CD4-positive, alpha-beta T cell treated with Interleukin-12 subunit alpha and Interleukin-12 subunit beta, for 1 hour (primary cell): ENCODE results near the gene ARHGAP44.

Experiments used
- DNase-seq: peaks from one replicate; pipeline ENCODE4 v3.0.0-alpha.2; 2020

The ARHGAP44 gene

DNA sequence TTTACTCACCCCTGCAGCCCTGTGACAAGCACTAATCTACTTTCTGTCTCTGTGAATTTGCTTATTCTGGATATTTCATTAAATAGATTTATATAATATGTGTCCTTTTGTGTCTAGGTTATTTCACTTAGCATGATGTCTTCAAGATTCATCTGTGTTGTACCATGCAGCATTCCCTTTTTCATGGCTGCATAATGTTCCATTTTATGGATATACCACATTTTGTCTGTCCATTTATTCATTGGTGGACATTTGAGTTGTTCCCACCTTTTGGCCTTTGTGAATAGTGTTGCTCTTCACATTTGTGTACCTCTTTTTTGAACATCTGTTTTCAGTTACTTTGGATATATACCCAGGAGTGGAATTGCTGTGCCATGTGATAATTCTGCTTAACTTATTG is 118.2 kb downstream of the ARHGAP44 start:
- DNase-seq, result no peak

GRCh38 chr17:12909046-12909445 is 119.7 kb downstream of the ARHGAP44 start:
- DNase-seq, result no peak

DNA sequence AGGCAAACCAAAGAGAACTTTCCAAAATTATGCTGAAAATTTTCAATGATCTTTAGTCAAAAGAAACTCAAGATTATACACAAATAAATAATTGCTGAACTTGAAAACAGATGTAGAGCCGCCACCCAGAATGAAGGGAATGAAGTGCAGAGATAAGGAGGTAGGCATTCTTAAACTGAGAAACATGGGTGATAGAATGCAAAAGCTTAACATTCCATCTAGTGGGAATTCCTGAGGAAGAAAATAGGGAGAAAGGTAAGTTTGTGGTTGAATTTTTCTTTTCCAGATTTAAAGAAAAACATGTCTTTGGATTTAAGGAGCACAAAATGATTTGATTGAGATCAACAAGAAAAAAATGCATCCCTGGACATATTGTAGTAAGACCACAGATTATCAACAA is 120.2 kb downstream of the ARHGAP44 start:
- no peak for DNase-seq

- DNase-seq, result no peak
Measured at GRCh38 chr17:12911239-12911638, 121.9 kb downstream of the ARHGAP44 start.

- DNase-seq, result no peak
Measured at GRCh38 chr17:12917399-12917798, 128.1 kb downstream of the ARHGAP44 start.

DNA sequence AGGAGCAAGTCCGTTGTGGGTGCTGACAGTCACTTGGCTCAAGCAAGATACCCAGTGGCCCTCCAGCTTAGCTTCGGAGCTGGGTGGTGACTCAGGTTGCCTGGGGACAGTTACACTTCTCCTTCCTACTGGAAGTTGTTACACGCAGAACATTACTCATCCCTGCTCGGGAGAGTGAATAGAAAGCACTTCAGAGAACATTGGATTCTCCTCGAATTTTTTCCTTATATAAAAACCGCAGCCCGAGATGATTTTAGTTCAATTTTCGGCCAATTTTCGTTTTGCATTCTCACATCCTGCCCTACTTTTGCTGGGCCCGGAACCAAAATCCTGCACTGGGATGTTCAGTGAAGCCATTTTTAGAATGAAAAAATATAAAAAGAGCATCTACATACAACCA is 128.8 kb downstream of the ARHGAP44 start:
- no peak for DNase-seq

GRCh38 chr17:12922120-12922519 is 132.8 kb downstream of the ARHGAP44 start:
- no peak for DNase-seq

- no peak for DNase-seq
Measured at GRCh38 chr17:12924614-12925013, 135.3 kb downstream of the ARHGAP44 start.

GRCh38 chr17:12927001-12927400 is 137.7 kb downstream of the ARHGAP44 start:
- no peak for DNase-seq

DNA sequence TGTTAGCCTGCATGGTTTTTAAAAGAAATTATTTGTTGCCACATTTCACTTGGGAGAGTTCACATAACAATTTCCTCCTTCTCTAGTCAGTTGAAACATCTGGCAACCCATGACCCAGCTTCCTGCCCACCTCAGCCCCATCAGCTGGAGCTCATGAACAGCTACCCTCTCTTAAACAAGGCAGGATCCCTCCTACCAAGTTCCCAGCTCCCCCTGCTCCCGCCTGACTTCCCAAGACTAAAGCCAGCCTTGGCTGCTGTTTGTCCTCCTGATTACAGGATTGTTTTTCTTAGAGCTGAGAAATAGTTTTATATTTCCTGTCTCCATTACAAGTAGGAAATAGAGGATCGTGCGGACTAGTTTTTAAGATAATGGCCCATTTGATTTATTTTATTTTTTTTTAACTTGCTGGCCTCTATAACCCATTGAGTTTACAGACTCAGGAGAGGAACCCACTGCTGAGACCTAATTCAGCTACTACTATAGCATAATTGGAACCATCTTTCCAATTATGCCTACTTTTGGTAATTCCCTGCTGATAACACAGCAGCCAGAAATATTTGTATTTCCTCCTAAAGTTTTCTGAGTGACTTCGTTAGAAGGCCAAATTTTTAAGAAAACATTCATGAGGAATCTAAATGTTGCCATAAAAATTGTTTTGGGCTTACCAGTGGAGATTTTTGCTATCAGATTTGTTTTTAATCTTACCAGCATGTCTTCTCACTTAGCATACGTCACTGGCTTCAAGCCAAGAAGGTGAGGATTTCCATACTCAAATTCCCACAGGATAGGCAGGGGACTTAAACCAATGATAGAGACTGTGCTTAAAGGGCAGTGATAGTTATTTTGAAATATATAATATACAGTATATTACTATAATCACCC is 138.5 kb downstream of the ARHGAP44 start:
- no peak for DNase-seq

DNA sequence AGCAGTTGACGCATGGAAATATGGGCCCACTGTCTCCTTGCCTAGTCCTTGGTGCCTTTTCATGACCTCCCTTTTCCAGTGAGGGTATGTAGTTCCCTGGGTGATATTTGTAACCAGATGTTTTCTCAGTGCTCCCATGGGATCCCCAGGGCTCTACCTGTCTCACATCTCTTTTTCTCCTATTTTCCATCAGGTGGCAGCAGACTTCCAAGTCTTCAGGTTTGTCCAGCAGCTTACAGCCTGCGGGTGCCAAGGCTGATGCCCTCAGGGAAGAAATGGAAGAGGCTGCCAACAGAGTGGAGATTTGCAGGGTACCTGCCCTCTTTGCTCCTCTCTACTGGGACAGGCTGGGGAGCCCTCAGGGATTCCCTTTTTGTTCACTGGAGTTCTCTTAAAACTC is 139.4 kb downstream of the ARHGAP44 start:
- DNase-seq, result no peak

DNA sequence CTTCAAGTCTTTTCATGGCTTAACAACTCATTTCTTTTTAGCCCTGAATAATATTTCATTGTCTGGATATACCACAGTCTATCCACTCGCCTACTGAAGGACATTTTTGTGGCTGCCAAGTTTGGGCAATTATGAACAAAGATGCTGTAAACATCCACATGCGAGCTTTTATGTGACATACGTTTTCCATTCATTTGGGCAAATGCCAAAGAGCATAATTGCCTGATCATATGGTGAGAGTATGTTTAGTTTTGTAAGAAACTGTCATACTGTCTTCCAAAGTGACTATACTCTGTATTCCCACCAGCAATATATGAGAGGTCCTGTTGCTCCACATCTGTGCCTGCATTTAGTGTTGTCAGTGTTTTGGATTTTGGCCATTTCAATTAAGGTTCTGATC is 147.2 kb downstream of the ARHGAP44 start:
- no peak for DNase-seq

GRCh38 chr17:12940699-12941098 is 151.4 kb downstream of the ARHGAP44 start:
- no peak for DNase-seq

- no peak for DNase-seq
Measured at GRCh38 chr17:12947047-12947446, 157.7 kb downstream of the ARHGAP44 start.

- DNase-seq, result no peak
Measured at GRCh38 chr17:12952012-12952411, 162.7 kb downstream of the ARHGAP44 start.

GRCh38 chr17:12953156-12953555 is 163.9 kb downstream of the ARHGAP44 start:
- no peak for DNase-seq

GRCh38 chr17:12955521-12955920 is 166.2 kb downstream of the ARHGAP44 start:
- no peak for DNase-seq

GRCh38 chr17:12958786-12959185 is 169.5 kb downstream of the ARHGAP44 start:
- no peak for DNase-seq

DNA sequence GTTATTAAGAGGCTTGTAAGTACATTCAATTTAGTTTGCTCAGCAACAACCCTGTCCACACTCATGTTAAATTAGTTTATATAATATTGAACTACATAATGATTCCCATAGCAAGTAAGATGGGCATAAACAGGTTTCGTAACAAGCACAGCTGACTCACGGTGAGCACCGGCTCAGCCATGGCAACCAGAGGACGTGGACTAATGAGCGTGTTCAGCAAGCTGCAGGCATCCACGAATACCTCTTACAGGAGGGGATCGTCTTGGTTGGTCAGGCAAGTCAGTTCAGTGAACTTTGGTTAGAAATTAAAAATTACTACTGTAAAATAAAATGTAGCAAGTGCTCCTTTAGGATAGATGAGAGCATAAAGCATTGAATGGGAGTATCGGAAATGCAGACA is 170.1 kb downstream of the ARHGAP44 start:
- DNase-seq, result no peak

GRCh38 chr17:12961655-12962054 is 172.4 kb downstream of the ARHGAP44 start:
- DNase-seq, result no peak

DNA sequence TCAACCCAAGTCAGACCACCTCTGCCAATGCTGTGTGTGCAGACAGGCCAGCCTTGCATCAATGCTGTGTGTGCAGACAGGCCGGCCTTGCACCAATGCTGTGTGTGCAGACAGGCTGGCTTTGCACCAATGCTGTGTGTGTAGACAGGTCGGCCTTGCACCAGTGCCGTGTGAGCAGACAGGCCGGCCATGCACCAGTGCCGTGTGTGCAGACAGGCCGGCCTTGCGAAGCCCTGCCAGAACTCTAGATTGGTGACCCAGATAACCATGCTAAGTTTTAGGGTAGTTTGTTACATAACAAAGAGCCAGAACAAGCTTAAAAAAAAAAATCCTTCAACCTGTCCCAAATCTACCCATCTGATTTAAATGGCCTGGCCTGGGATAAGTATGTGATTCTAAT is 174.2 kb downstream of the ARHGAP44 start:
- no peak for DNase-seq

GRCh38 chr17:12964162-12964561 is 174.9 kb downstream of the ARHGAP44 start:
- no peak for DNase-seq

- no peak for DNase-seq
Measured at GRCh38 chr17:12964840-12965239, 175.5 kb downstream of the ARHGAP44 start.

- DNase-seq, result no peak
Measured at GRCh38 chr17:12965988-12966387, 176.7 kb downstream of the ARHGAP44 start.

DNA sequence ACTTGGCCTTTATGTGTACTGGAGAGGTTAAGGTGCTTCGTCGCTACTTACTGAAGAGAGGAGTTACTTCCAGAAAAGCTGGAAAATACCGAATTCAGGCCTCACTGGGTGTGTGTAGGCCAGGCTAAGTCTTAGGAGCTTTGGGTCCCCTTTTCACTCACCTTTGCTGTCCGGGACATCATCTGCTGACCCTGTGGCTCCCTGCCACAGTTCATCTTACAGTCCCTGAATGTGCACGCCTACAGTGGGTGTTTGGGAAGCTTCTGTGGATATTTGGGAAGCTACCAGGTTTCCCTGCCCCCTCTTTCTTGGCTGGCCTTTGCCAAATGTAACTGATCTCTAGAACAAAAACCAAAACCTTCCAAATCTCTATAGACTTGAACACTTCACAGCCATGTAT is 177.1 kb downstream of the ARHGAP44 start:
- DNase-seq, result no peak
